Ecto neural progenitor cell (in vitro differentiated cells): Measurements from ENCODE around the gene NR1I3.
"Not testable (repeated sequence)": the region's sequence is repeated elsewhere in the genome, so short reads cannot be mapped to it uniquely, and the experiment has no call there.

Source experiments
- DNase-seq: peaks from one replicate; pipeline ENCODE4 v3.0.0-alpha.2; 2018; ENCODE audit warnings: low spot score

Gene NR1I3, protein sequence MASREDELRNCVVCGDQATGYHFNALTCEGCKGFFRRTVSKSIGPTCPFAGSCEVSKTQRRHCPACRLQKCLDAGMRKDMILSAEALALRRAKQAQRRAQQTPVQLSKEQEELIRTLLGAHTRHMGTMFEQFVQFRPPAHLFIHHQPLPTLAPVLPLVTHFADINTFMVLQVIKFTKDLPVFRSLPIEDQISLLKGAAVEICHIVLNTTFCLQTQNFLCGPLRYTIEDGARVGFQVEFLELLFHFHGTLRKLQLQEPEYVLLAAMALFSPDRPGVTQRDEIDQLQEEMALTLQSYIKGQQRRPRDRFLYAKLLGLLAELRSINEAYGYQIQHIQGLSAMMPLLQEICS

DNA sequence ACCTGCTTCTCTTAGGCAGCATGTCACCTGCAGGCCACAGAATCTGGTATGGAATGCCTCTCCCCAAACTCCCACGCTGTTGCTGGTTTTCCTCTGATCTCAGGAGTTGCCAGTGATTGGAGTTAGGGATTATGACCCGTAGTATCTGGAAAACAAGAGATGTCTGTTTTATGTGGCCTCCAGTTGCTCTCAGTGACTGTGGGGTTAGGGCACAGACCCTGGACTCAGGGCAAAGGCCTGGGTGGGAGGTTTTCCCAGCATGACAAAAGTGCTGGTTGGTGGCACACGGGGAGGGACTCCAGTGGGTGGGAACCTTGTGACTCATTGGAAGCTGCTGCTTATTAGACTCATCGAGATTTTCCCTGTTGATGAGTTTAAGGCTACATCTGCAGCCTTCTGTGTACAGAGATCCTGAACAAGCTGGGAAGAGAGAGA, at the start of gene NR1I3:
TSS of gene NR1I3 (minus strand) at position 165 of the 435 bp plus-strand sequence. CDS start 1,638 bp downstream, outside the sequence.
- no peak for DNase-seq

DNA sequence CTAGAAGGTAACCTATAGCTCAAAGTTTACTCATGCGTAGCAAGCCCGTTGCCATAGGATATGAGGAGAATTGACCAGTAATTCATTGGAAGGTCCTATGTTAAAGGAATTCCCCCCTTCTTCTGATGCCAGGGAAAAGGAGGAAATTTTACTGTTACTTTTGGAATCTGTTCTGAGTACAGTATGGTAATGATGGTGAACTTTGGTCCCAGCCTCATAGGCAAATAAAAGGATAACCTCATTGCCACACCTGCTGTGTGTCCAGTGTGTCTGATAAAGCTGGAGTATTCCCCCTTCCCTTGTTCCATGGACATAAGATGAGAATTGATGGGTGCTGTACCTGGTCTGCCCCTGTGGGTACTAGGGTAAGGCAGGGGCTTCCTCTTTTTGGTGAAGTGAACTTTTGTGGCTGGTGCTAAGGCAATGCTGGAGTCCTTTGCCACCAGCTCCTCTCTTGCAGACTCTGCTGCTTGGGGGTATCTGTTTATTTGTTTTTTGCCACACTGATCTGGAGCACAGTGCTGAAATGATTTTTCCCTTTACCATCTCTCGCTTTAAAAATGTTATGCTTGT, 49.6 kb upstream of the NR1I3 start:
- no peak for DNase-seq

DNA sequence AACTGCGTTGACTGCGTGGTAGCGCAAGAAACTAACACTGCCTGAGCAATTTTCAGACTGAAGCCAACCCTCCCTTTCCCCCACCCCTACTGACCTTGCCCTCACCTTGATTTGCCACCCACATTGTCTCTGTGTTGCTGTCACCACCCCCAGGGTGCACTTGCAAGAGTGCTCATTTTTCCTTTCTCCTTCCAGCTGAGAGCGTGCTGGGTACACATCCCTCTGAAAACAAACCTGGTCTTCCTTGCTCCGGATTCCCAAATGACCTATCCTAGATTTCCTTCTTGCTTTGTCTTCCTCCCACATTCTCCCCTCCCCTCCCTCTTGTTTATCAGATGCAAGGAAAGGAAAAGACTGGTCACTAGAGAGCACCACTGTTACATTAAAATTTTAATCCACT, 47.5 kb upstream of the NR1I3 start:
- DNase-seq = no peak

DNA sequence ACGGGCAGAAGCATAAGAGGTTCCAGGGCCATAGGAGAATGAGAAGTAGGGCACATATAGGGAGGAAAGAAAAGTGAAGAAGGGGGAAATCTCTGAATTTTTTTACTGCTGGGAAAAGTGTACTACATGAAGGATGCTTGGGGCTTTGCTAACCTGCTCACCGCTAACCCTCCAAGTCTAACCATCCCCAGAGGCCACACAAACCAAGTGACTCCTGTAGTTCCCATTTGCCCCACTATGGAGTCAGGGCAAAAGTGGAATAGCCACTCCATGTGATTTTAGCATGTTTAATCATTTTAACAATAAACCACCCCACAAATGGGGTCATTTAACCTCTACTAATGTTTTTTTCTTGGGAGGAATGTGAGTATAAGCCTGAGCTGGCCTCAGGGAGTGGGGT, 47.1 kb upstream of the NR1I3 start:
- no peak for DNase-seq

DNA sequence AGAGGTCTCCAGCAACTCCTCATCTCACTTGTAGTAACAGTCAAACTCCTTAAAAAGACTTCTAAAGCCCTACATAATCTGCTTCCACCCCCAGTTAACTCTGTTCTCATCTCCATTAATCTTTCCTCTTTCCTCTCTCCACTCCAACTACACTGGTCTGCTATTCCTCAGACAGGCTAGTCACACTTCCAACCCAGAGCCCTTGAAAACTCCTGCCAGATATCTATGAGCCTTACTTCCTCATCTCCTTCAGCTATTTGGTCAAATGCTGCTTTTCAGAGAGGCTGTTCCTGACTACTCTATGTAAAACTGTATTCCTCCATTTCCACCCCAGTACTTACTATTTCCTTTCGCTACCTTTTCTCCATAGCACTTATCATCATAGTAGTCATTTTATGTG, 45.0 kb upstream of the NR1I3 start:
- no peak for DNase-seq

DNA sequence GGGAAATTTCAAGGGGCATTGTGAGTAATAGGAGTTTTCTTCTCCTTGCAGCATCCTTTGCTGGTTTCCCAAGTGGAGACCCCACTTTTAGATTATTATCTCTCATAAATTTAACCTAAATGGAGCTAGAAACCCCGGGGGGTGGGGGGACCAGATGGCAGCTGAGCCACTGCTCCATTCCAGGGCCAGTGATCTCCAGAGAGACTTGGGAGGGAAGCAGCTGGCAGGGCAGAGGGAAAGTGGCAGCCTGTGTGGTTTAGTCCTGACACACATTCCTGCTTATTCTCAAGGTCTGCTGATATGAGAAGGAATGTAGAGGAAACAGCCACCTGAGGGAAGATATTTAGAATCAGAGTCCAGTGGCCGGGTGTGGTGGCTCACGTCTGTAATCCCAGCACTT, 36.9 kb upstream of the NR1I3 start:
- no peak for DNase-seq

DNA sequence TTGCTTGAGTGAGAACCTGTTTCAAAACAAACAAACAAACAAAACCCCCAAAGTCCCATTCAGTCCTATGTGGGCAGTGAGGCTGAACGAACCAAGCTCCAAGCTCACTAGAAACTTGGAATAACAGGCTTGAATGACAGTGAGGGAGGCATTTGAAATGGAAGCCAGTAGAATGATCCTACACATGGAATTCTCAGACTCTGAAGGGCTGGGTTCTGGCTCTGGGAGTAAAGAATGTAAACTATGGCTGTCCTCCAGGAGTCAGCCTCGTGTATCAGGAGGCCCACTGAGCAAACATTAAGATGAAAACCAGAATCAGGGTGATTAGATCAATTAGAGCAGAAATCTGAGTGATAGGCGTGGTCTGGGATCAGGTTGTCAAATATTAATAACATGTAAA, 35.4 kb upstream of the NR1I3 start:
- no peak for DNase-seq

DNA sequence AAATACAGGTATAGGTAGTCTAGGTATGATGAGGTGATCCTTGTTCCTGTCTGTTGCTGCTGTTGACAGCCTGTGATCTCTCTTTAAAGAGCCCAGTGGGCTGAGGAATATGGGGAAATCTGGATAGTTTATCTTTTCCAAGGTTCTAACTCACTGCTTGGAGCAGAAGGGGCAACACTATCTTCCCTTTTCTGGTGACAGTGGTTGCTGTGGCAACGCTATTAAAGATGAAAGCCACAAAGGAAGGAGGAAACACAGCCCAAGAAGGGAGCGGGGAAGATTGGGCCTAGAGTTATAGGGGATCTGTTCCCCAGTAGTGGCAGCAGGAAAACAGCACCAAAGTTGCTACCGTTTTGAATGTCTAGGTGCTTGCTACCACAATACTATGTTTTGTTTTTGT, 29.3 kb upstream of the NR1I3 start:
- DNase-seq = no peak

DNA sequence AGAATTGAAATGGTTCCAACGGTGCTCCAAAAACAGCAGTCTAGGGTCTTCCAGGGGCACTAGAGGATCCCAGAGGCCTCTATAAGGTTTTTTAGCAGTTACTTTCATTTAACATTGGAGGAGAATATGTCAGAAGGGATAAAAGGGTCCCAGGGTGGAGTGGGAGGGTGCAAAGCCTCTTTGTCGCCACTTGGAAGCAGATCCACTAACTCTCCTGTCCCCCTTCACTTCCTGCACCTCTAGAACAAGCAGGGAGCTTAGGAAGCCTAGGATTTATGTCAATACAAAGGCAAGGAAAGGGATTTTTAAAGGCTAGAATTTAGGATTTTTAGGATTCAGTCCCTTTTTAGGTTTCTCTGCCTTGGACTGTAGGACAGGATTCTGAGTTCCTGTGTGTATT, 28.8 kb upstream of the NR1I3 start:
- no peak for DNase-seq

DNA sequence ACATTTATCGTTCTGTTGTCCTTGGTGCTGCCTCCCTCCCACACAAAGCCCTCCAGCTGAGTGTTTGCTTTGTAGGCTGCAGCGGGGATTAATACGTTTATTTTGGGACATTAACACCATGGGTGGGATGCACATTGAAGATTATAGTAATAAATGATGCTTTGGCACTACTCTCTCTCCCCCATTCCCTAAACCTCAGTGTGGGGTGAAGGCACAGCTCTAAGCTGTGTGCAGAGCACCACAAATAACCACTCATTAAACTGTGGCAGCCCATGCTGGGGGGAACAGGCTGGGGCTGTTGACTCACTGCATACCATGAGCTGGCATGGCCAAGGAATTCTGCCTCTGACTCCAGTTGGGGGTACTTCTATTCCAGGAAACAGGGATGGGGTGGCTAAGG, 28.2 kb upstream of the NR1I3 start:
- no peak for DNase-seq

DNA sequence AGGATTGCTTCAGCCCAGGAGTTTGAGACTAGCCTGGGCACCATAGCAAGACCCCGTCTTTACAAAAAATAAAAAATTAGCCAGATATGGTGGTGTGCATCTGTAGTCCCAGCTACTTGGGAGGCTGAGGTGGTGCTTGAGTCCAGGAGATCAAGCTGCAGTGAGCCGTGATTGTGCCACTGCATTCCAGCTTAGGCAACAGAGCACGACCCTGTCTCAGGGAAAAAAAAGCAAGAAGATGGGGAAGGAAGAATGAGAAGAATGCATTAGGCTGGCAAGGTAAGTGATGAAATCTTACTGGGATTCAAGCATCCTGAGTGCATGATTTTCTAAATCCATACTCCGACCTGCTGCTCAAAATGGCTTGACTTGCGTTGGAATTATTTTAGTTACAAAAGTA, 27.3 kb upstream of the NR1I3 start:
- no peak for DNase-seq

DNA sequence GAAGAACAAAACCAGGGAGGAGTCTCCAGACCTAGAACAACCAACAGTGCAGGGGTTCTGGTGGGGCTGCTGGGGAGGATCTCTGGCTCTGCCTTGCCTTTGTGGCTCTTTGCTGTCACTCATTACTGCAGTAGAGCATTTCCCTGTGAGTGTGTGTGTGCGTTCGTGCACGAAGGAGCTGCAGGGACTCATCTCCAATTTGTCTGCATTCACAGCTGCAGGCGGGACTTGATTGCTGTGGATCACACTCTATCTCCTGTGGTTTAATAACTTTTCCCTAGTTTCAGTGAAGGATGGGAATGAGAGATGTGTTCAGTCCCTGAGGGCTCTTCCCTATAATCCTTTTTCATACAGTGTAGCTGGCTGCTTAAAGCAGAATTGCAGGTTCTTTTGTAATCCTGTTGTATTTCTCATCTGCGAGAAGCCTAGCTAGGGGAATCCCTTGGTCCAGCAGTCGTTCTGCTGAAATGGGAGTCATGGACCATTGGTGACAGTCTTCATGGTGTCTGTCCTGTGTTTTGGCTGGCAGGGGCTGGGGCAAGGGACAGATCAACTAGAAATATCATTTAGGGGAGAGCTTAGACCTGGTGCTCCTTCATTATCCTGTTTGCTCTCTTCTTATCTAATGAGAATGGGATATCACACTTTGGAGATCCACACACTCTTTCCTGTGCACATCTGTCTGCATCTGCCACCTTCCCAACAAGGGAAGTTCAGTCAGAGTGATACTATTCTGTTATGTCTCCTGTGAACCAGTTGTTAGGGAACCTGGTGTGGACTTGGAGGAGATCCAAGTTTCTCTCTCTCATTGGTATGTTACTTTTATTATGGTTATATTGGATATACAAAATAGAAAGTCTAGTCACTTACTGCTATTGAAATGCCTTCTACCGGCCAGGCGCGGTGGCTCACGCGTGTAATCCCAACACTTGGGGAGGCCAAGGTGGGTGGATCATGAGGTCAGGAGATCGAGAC, 23.5 kb upstream of the NR1I3 start:
- no peak for DNase-seq

DNA sequence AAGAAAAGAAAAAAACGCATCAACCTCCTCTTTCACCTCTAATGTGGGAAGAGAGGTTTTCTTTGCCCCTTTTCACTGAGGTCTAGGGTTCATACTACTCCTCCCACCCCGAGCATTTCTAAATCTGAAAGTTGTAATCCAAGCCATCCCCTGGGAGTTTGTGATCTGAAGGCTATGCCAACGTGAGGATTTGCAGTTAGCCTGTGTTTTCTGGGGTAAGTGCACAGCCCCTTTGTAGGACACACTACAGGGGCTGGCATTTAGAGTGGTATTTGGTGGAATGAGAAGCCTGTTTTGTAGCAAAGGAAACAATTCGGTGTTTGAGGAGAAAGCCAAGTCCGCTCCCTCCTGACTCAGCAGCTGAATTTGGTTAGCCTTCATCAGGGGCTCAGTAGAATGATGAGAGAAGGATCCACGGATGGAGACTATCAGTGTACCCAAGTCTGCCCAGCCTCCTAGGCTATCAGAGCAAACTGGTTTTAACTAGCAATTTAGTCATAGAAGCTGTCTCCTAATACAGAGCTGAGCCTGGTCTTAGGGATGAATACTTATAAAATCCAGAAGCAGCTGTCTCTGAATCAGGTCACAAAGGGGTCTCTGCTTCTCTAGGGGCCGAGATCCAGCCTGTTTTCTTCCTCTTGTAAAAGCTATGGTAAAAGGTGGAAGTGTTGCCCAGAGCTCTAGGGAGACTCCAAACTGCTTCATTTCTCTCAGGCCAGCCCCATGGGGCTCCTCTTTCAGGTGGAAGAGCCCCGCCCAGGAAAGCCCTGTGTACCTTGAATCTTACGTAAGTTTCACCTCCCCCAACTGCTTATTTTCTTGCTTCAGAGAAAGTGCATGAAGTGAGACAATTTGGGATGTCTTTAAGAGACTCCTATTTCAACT, 22.6 kb upstream of the NR1I3 start:
- no peak for DNase-seq

DNA sequence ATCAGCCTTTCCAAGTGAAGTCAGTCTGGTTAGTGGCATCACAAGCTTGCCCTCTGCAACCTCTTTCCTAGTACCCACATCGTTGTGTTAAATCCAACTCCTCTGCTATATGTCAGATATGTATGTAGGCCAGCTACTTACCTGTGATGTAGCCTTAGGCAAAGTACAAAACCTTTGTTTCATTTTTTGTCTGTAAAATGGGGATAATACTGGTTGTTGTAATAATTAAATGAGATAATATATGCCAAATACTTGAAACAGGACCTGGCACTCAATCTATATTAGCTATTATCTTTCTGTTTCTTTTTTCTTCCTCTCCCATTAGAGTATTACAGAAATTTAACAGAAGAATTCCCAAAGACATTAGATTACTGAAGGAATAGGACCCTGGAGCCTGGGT, 21.8 kb upstream of the NR1I3 start:
- DNase-seq = no peak

DNA sequence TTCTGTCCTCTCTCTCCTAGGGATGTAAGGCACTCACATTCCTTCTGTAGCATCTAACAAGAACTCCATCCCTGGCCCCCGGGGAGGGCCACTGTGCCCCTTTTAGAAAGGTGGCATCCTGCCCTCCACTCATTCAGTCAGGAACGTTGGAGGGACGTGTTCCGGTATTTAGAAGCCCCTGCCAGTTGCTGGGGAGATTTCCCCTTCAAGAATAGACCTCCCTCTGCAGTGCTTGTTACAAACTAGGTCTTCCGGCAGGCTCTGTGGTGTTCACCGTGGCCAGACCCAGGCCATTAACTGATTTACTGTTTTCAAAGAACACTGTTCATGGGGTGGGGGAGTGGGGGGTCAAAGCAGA, 21.3 kb upstream of the NR1I3 start:
- DNase-seq = no peak

DNA sequence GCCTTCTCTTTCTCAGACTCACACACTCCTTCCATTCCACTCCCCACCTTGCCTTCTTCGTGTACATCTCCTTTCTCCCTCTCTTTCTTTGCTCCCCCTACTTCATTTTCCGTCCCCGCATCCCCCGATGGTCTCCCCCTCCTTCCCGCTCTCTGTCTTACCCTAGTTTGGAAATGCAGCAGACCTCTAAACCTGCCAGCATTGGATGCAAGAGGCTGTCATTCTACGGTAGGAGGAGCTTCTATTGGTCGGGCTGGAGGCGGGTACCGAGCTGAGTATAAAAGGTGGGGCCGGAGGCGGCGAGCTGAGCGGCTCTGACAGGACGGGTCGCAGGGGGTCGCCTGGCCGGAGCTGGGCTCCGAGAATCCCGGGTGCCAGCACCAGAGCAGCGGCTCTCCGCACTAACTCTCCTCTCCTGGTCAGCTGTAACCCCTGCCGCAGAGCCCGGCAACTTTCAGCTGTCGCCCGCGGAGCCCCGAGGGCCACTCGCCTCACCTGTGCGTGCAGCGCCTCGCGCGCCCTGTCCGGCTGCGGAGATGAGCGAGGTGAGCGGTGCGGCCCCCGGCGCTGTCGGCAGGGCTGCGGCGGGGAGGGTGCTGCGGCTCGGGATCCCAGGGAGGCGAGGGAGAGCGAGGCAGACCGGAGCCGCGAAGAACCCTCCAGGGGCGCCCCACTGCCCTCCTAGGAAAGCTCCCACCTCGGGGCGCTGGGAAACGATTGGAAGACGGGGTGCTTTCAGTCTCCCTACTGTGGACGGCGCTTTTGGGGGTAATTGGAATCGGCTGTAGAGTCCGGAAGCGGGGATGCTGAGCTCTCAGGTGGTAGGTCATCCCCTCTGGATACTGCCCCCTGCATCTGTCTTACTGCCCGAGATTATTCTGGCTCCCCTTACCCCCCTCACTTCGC, 20.7 kb upstream of the NR1I3 start, which contains the start of gene PCP4L1:
TSS of gene PCP4L1 (plus strand) at position 307 of the 906 bp plus-strand sequence. CDS start at position 537, 230 bp downstream.
- peak; percentile 87 for DNase-seq

DNA sequence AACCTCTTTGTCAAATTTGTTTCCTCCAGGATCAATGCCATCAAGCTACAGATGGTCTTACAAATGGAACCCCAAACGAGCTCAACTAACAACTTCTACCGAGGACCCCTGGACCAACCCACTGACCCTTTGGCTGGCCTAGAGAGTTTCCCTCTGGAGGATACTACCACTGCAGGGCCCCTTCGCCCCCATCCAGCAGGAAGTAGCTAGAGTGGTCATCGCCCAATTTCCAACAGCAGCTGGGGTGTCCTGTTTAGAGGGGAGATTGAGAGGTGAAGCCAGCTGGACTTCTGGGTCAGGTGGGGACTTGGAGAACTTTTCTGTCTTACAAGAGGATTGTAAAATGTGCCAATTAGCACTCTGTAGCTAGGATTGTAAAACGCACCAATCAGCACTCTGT, 19.1 kb upstream of the NR1I3 start:
- not testable (repeated sequence) for DNase-seq

DNA sequence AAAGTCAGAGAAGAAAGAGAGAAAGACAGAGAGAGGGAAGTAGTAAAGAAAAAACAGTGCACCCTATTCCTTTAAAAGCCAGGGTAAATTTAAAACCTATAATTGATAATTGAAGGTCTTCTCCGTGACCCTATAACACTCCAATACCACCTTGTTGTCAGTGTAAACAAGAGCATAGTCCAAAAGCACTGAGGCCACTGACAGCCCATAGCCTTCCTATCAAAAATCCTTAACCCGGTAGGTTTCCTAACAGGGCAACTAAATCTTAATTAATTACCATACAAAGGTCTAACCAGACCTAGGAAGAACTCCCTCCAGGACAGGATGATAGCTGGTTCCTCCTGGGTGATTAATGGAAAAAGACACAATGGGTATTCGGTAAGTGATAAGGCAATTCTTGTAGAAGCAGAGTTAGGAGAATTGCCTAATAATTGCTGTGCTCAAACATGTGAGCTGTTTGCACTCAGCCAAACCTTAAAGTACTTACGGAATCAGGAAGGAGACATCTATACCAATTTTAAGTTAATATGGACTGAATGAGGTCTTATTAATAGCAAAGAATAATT, 18.0 kb upstream of the NR1I3 start:
- not testable (repeated sequence) for DNase-seq

DNA sequence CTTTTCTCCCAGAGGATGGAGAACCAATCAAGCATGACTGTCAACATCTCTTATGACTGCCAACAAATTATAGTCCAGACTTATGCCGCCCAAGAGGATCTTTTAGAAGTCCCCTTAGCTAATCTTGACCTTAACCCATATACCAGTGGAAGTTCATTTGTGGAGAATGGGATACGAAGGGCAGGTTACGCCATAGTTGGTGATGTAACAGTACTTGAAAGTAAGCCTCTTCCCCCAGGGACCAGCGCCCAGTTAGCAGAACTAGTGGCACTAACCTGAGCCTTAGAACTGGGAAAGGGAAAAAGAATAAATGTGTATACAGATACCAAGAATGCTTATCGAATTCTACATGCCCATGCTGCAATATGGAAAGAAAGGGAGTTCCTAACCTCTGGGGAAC, 17.3 kb upstream of the NR1I3 start:
- not testable (repeated sequence) for DNase-seq

DNA sequence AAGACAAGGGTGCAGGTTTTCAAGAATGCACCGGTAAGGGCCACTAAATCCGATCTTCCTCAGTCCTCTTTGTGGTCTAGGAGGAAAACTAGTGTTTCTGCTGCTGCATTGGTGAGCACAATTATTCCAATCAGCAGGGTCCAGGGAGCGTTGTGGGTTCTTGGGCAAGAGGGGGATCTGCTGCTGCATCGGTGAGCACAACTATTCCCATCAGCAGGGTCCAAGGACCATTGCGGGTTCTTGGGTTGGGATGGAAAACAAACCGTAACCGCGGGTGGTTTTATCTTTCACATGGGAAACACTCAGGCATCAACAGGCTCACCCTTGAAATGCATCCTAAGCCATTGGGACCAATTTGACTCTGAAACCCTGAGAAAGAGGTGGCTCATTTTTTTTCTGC, 13.6 kb upstream of the NR1I3 start:
- no peak for DNase-seq
